Activated naive CD4-positive, alpha-beta T cell treated with anti-CD3 and anti-CD28 coated beads, Interleukin-2, amount 50 U/mL, for 16 hours (primary cell): ENCODE measurements around the gene RNF130.

ENCODE experiments used
- DNase-seq: peaks from one replicate; pipeline ENCODE4 v3.0.0-alpha.2; 2020

The RNF130 gene

DNA sequence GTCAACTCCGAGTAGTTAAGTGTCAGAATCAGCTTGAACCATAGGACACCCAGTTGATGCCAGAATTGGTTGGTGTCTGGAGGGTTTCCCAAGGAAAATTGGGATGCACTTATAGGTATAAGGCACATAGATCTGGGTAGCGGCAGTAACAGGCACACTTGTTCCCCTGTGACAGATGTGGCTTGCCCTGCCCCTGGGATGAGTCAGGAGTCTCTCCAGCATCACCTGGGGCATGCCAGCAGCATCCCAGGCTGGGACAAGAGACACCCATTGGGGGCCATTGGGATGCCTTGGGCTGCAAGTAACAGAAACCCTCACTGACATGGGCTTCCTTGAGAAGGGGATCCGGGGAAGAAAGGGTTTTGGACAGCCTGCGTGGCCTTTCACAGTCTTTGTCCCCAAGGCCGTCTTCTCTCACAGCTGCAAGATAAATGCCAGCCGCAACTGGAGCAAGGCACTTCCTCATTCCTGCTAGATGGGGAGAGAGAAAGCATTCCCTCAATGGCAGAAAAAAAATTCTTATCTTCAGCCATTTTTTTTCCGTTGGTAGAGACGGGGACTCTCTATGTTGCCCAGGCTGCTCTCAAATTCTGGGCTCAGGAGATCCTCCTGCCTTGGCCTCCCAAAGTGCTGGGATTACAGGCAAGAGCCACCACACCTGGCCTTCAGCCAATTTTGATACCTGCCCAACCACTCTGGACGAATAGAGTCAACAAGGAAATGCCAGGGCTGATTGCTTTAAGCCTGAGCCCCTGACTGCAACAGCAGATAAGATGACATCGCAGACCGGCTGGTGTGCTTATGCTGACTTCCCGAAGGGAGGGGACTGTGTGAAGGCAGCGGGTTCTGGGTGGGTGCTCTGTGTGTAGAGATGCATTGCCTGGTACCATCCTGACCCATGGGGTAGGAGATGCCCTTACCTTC lies 13.3 kb upstream of the RNF130 start:
- DNase-seq = no peak

DNA sequence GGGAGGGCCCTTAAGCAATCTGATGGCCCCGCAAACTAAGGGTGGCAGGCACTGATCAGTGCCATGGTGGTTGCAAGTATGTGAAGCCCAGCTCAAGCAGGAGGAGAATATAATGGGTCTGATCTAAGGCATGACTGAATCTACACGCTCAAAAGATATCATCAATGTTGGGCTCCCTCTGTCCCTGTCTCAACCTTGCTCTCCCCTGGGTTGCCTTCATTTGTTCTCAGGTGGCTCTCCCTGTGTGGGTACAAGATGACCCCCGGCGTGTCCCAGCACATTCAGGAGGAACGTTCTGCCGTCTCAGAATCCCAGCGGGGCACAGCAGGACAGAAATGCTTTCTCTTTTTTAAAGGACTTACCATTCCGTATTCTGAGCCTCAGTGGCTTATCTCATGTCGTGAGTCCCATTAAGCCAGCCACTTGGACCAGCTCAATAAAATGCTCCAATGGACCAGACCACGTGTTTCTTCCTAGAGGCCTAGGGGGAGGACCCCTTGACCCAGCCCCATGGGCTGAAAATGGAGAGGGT lies 12.0 kb upstream of the RNF130 start:
- DNase-seq = no peak

- DNase-seq = no peak
Measured at GRCh38 chr5:180082633-180083420, 11.3 kb upstream of the RNF130 start.

GRCh38 chr5:180081481-180081880 lies 9.9 kb upstream of the RNF130 start:
- no peak for DNase-seq

- DNase-seq = peak; percentile 65
Measured at GRCh38 chr5:180080486-180081280, 9.1 kb upstream of the RNF130 start.

- no peak for DNase-seq
Measured at GRCh38 chr5:180079702-180080466, 8.3 kb upstream of the RNF130 start.

DNA sequence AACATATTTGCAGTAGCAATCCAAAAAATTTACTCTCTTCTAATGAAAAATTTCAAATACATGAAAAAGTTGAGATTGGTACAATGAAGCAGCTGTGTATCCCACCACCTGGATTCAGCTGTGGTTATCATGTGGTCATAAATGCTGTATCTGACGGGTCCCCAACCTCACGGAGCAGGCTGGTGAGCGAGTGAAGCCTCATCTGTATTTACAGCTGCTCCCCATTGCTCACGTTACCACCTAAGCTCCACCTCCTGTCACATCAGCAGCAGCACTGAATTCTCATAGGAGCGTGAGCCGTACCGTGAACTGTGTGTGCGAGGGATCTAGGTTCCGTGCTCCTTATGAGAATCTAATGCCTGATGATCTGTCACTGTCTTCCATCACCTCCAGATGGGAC lies 6.8 kb upstream of the RNF130 start:
- DNase-seq = no peak

DNA sequence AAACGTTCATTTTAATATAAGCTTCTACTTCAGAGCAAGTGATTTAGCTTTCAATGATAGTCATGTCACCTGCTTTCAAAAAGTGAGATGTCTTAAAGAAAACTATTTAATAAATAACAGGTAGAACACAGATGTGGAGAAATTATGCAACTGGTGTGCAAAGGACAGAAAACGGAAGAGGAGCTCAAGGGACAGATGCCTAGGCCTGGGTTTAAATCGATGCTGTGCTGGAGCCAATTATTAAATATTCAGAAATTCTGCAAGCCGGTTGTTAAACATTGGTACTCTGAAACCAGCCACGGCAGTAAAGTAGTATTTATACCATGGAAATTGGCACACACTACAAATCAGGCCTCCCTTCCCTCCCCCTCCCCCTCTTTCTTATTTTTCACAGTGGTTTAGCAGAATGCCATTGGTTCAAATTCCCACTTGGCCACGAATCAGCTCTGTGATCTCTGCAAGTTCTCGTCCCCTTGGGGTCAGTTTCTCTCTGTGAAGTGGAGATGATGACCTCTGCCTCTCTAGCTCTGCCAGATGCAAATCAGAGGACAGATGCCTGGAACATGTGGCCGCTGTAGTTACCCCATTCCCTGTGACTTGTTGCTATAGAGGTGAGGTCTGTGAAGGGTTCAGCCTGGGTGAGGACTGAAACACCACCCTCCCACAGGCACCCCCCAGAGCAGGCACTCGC lies 6.2 kb upstream of the RNF130 start:
- no peak for DNase-seq

- DNase-seq = no peak
Measured at GRCh38 chr5:180075703-180076102, 4.1 kb upstream of the RNF130 start.

DNA sequence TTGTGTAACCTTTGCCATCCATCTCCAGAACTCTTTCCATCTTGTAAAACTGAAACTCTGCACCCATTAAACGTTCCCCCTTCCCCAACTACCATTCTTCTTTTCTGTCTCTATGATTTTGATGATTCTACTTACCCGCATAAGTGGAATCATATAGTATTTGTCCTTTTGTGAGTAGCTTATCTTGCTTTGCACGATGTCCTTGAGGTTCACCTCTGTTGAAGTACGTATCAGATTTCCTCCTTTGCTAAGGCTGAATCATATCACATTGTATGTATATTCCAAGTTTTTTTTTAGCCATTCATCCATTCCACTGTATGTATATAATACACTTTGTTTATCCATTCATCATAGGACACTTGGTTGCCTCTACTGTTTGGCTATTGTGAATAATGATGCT lies 2.9 kb upstream of the RNF130 start:
- no peak for DNase-seq

GRCh38 chr5:180072556-180072955 lies 997 bp upstream of the RNF130 start:
- DNase-seq = peak; percentile 27

- DNase-seq = no peak
Measured at GRCh38 chr5:180072256-180072548, 643 bp upstream of the RNF130 start.

DNA sequence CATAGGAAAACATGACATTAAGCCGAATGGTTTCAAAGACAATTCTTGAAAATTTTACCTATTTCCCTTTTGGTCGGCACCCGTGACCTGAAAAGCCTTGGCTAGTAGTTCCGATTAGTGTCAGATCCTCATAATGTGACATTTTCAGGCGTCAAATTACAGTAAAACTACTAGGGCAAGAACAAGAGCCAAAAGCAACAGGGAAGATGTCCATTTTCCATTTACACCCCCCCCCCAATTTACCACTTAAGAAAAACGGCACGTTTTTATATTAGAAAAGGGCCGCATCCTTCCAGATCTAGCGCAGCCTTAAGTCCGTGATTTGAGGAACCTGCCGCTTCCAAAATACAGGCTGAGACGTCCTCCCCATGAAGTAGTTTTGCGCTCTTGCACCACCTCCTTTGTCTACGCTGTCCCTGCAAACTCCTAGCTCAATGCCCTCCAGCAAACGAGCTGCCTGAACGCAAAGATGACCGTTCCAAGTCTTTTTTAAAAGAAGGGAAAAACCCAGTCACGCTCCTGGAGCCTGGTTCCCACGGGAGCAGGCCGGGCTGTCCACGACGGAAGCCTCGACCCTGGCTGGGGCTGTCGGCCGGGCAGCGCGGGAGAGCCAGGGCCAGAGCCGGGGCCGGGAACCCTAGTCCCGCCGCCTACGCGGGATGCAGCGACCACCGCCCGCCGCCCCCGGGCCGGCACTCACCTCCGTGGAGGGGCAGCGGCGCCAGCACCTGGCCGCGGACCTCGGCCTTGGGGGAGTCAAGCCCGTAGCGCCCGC lies 616 bp downstream of the RNF130 start:
- no peak for DNase-seq

- no peak for DNase-seq
Measured at GRCh38 chr5:180069589-180070247, 1.8 kb downstream of the RNF130 start.

GRCh38 chr5:180068519-180069090 lies 3.0 kb downstream of the RNF130 start:
- no peak for DNase-seq

DNA sequence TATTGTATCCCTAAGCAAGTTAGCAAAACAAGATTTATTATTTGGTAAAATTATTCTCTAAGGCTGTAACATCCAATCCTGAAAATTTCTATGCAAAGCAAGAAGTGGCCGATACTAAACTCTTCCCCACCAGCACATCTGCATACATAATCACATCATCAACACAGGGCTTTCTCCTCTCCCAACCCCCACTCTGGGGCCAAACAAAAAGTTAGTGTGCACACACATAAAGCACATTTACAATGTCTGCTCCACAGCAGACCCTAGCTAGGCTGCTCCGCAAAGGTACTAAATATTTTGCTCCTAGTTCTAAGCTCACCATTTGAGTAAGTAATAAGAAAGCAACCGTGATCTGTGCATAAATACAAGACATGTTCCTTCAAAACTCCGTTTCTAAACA lies 3.6 kb downstream of the RNF130 start:
- DNase-seq = no peak

GRCh38 chr5:180060192-180060591 lies 11.4 kb downstream of the RNF130 start:
- DNase-seq = no peak

- no peak for DNase-seq
Measured at GRCh38 chr5:180059326-180059725, 12.2 kb downstream of the RNF130 start.

DNA sequence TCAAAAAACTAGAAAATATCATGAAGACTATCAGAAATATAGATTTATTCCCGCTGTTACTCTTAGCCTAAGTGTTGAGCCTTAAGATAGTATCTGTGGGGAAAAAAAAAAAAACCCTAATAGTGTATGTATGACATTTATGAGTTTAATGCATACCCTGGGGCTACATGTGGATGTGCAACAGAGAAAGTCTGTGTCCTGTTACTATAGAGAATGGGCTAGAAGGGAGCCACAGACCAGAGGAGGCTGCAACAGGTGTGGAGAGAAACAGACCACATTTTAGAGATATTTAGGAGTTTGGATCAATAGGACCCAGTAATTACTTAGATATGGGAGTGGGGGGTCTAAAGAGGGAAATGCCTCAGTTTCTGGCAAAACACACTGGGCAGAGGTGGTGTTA lies 15.4 kb downstream of the RNF130 start:
- DNase-seq = no peak

- DNase-seq = no peak
Measured at GRCh38 chr5:180054226-180054625, 17.3 kb downstream of the RNF130 start.
